GM19372 (cell line): Measurements from ENCODE around the gene UBXN11.
A peak's percentile ranks its signal among the peaks of the same experiment; 100 is the strongest.

Experiments
- ATAC-seq: cut with Tn5 transposase; IDR thresholded peaks from one replicate; pipeline ENCODE4 v1.9.1; 2021; ENCODE audit warnings: mild to moderate bottlenecking, low read depth, moderate library complexity; ENCODE audit not compliant: unreplicated experiment

Gene UBXN11

GRCh38 chr1:26276432-26276838 lies 30.0 kb downstream of the UBXN11 start:
- ATAC-seq, result no peak

- ATAC-seq, result no peak
Observed at GRCh38 chr1:26275580-26276431, 30.6 kb downstream of the UBXN11 start.

GRCh38 chr1:26274801-26275425 lies 31.5 kb downstream of the UBXN11 start:
- ATAC-seq, result no peak

GRCh38 chr1:26269198-26269550 lies 37.3 kb downstream of the UBXN11 start:
- ATAC-seq, result no peak

GRCh38 chr1:26268290-26269197 lies 37.9 kb downstream of the UBXN11 start:
- ATAC-seq, result no peak

GRCh38 chr1:26265405-26265804 lies 41.0 kb downstream of the UBXN11 start:
- no peak for ATAC-seq

- no peak for ATAC-seq
Observed at GRCh38 chr1:26263212-26263611, 43.2 kb downstream of the UBXN11 start.

- ATAC-seq, result no peak
Observed at GRCh38 chr1:26259578-26259977, 46.9 kb downstream of the UBXN11 start.

- no peak for ATAC-seq
Observed at GRCh38 chr1:26259005-26259404, 47.4 kb downstream of the UBXN11 start.

GRCh38 chr1:26257222-26257621 lies 49.2 kb downstream of the UBXN11 start:
- ATAC-seq, result no peak

- ATAC-seq, result no peak
Observed at GRCh38 chr1:26254404-26254803, 52.0 kb downstream of the UBXN11 start.

- ATAC-seq, result no peak
Observed at GRCh38 chr1:26252718-26253117, 53.7 kb downstream of the UBXN11 start.

- no peak for ATAC-seq
Observed at GRCh38 chr1:26239936-26240335, 66.5 kb downstream of the UBXN11 start.

GRCh38 chr1:26237230-26237966 lies 69.0 kb downstream of the UBXN11 start:
- no peak for ATAC-seq

- ATAC-seq, result no peak
Observed at GRCh38 chr1:26234644-26235370, 71.6 kb downstream of the UBXN11 start.

- peak; percentile 91 for ATAC-seq
Observed at GRCh38 chr1:26233903-26234643, 72.4 kb downstream of the UBXN11 start, which contains the start of gene CEP85. Gene CEP85, plus strand, starts transcription at chr1:26234200. Its CDS starts 5,584 bp downstream, at chr1:26239784.
